ENCODE measurements around the gene OTOG.

Gene OTOG

DNA sequence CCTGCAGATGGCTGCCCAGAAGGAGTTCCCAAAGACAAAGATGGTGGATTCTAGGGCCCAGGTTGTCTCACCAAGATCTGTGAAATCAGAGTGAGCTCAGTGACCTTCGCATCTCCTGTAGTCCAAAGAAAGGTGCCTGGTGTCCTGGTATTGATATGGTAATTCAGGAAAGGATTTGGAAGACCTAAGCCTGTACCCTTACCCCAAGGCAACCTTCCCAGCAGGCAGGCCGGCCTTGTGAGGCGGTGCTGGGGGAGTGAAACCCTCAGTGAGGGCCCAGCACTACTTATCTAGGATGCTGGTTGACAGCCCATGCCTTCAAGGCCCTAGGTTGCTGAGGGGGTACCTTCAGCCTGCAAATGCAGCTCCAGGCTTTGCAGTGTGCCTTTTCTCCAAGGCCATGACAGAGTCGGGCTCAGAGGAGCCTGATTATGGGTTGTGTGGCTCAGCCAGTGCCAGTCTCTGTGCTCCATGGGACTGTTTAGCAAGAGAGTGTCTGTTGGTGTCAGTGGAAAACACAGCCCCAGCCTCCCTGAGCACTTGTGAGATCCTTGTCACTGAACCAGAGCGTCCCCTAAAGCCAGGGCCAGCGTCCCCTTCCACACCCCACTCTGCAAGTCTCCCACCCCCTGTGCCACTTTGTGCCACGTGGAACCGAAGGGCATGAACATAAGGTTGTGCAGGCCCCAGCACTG is 99.5 kb downstream of the OTOG start:
- Histone ChIP-seq H3K27ac (ENCODE audit: low read depth, low read length) (no peak overlapping the region), H3K9ac (ENCODE audit: low read depth, low read length) (no peak overlapping the region), H3K9me3 (ENCODE audit: control insufficient read depth, insufficient read depth, low read length) (no peaks in the 10 kb centered on the region), H3K4me3 (ENCODE audit: low read depth, low read length) (no peak overlapping the region), H3K4me1 (ENCODE audit: control insufficient read depth, insufficient read depth, low read length) (peaks cover 18% of the 10 kb centered on the region; the same call in 1 of the 2 replicates), H3K36me3 (ENCODE audit: control insufficient read depth, insufficient read depth, low read length) (no peaks in the 10 kb centered on the region), H3K27me3 (ENCODE audit: control insufficient read depth, insufficient read depth, low read length) (peaks cover 14% of the 10 kb centered on the region)

DNA sequence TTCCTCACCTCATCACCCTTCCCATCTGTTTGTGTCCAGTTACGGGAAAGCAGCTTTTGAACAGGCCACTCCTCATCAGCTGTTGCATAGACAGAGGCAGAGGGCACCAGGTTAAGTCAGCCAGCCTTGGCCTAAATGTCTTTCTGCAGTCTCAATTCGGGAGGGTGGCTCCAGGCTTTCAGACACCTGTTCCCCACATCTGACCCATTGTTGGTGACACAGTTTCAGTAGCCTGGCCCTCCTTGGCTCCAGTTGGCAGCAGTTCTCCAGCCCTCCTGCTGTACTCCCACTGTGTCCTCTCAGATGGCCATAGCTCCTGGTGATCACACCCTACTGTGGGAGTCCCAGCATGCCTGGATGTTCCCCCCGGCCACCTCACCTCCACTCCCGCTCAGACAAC is 101.5 kb downstream of the OTOG start:
- Histone ChIP-seq H3K27ac (ENCODE audit: low read depth, low read length) (no peak overlapping the region), H3K4me1 (ENCODE audit: control insufficient read depth, insufficient read depth, low read length) (peaks cover 18% of the 10 kb centered on the region; the same call in 1 of the 2 replicates), H3K27me3 (ENCODE audit: control insufficient read depth, insufficient read depth, low read length) (peaks cover 22% of the 10 kb centered on the region), H3K9ac (ENCODE audit: low read depth, low read length) (no peak overlapping the region), H3K4me3 (ENCODE audit: low read depth, low read length) (no peak overlapping the region), H3K36me3 (ENCODE audit: control insufficient read depth, insufficient read depth, low read length) (no peaks in the 10 kb centered on the region), H3K9me3 (ENCODE audit: control insufficient read depth, insufficient read depth, low read length) (no peaks in the 10 kb centered on the region)

DNA sequence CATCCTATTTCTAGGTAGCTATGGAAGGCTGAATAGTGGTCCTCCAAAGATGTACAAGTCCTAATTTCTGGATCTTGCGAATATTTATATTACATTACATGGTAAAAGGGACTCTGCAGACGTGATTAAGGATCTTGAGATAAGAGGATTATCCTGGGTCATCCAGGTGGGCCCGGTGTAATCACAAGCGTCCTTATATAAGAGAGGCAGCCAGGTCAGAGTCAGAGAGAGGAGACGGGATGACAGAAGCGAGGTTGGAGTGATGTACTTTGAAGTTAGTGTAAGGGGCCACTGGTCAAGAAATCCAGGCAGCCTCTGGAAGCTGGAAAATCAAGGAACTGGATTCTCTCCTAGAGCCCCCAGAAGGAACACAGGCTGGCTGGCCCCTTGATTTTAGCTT is 102.2 kb downstream of the OTOG start:
- H3K4me1 ChIP-seq (ENCODE audit: control insufficient read depth, insufficient read depth, low read length), result peaks cover 18% of the 10 kb centered on the region; the same call in 1 of the 2 replicates
- no peak overlapping the region for H3K9ac ChIP-seq (ENCODE audit: low read depth, low read length)
- no peaks in the 10 kb centered on the region for H3K9me3 ChIP-seq (ENCODE audit: control insufficient read depth, insufficient read depth, low read length)
- H3K27me3 ChIP-seq (ENCODE audit: control insufficient read depth, insufficient read depth, low read length), result peaks cover 22% of the 10 kb centered on the region
- H3K27ac ChIP-seq (ENCODE audit: low read depth, low read length), result no peak overlapping the region
- H3K36me3 ChIP-seq (ENCODE audit: control insufficient read depth, insufficient read depth, low read length), result no peaks in the 10 kb centered on the region
- no peak overlapping the region for H3K4me3 ChIP-seq (ENCODE audit: low read depth, low read length)

DNA sequence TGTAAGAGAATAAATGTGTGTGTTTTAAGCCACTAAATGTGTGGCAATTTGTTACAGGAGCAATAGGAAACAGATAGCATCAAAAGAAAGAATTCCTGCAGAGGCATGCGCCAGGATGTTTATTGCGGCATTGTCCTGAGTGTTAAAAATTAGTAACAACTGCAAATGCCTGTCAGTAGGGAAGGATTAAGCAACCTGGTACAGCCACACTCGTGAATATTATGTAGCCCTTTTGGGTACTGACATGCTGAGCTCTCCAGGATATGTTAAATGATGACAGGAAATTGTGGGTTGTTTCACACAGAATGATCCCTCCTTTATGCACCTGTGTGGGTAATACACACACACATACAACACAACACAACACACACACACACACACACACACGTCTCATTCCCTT is 102.6 kb downstream of the OTOG start:
- H3K4me3 ChIP-seq (ENCODE audit: low read depth, low read length), result no peak overlapping the region
- peaks cover 18% of the 10 kb centered on the region; the same call in 1 of the 2 replicates for H3K4me1 ChIP-seq (ENCODE audit: control insufficient read depth, insufficient read depth, low read length)
- no peak overlapping the region for H3K9ac ChIP-seq (ENCODE audit: low read depth, low read length)
- no peak overlapping the region for H3K27ac ChIP-seq (ENCODE audit: low read depth, low read length)
- no peaks in the 10 kb centered on the region for H3K36me3 ChIP-seq (ENCODE audit: control insufficient read depth, insufficient read depth, low read length)
- H3K9me3 ChIP-seq (ENCODE audit: control insufficient read depth, insufficient read depth, low read length), result no peaks in the 10 kb centered on the region
- peaks cover 22% of the 10 kb centered on the region for H3K27me3 ChIP-seq (ENCODE audit: control insufficient read depth, insufficient read depth, low read length)

DNA sequence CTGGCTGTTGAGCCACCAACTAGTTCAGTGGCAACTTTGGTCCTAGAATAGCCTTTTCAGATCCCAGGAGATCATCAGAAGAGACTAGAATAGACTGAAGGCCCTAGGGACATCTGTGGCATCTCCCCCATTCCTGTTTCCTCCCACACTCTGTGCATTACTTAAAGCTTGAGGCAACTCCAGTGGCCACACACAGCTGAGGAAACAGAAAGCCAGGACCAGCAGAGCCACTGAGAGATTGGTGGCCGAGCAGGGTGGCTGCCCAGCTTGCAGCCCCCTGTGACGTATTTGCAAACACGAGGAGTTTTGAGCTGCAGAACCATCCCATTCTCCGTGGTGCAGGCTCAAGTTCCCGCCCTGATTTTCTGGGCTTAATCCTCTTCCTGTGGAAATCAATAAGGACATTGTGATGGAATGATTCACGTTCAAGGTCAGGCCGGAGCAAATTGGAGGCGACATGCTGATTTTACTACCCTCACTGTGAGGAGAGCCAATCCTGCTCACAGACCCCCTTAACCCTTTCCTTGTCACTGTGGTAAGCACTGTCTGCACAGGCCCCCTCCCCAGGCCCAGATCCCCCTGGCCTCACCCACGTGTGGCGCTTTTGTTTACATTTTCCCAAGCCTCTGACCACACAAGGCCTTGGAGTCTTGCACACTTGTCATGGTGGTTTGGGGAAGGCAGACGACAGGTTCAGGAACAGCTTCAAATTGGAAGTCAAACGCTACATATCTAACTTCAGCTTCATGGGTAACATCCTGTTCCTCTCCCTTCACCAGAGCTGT is 103.3 kb downstream of the OTOG start:
- peaks cover 17% of the 10 kb centered on the region; the same call in 1 of the 2 replicates for H3K4me1 ChIP-seq (ENCODE audit: control insufficient read depth, insufficient read depth, low read length)
- H3K9me3 ChIP-seq (ENCODE audit: control insufficient read depth, insufficient read depth, low read length), result no peaks in the 10 kb centered on the region; the same call in 1 of the 2 replicates
- H3K27me3 ChIP-seq (ENCODE audit: control insufficient read depth, insufficient read depth, low read length), result peaks cover 22% of the 10 kb centered on the region
- H3K9ac ChIP-seq (ENCODE audit: low read depth, low read length), result no peak overlapping the region
- no peaks in the 10 kb centered on the region for H3K36me3 ChIP-seq (ENCODE audit: control insufficient read depth, insufficient read depth, low read length)
- H3K27ac ChIP-seq (ENCODE audit: low read depth, low read length), result no peak overlapping the region
- H3K4me3 ChIP-seq (ENCODE audit: low read depth, low read length), result no peak overlapping the region

DNA sequence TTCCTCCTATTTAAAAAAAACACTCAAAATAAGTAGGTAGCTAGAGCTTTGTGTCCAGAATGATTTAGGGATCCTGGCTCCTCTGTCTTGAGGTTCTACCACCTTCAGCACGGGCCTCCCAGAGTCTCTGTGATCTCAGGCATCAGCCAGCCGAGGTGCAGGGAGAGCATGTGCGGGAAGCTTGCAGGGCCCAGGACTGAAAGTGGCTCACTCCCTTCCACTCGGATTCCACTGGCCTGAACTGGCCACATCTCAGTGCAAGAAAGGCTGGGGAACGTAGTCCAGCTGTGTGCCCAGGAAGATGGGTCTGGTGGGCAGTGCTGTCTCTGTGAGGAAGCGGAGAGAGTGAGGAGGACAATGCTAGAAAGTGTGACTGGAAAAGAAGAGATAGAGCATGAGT is 104.0 kb downstream of the OTOG start:
- Histone ChIP-seq H3K4me1 (ENCODE audit: control insufficient read depth, insufficient read depth, low read length) (peaks cover 14% of the 10 kb centered on the region; the same call in 1 of the 2 replicates), H3K4me3 (ENCODE audit: low read depth, low read length) (no peak overlapping the region), H3K9me3 (ENCODE audit: control insufficient read depth, insufficient read depth, low read length) (no peaks in the 10 kb centered on the region; the same call in 1 of the 2 replicates), H3K27ac (ENCODE audit: low read depth, low read length) (no peak overlapping the region), H3K36me3 (ENCODE audit: control insufficient read depth, insufficient read depth, low read length) (no peaks in the 10 kb centered on the region), H3K9ac (ENCODE audit: low read depth, low read length) (no peak overlapping the region), H3K27me3 (ENCODE audit: control insufficient read depth, insufficient read depth, low read length) (peaks cover 22% of the 10 kb centered on the region)

DNA sequence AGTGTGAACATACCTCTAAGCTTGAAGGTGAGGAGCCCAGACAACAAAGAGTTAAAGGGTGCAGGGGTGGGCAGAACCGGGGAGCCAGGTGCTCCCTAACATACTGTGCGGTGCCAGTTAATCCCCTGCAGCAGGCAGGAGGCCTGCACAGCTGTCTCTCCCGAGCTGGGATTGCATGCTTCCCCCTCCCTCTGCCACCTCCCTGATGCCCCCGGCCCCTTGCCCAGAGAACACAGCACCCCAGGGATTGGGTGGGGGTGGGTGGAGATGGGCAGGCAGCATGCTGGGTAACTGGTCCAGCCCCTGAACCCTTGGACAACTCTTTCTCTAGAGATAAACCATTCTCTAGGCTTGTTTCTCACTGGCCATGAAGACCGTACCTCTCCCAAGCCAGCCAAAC is 104.6 kb downstream of the OTOG start:
- Histone ChIP-seq H3K9ac (ENCODE audit: low read depth, low read length) (no peak overlapping the region), H3K4me3 (ENCODE audit: low read depth, low read length) (no peak overlapping the region), H3K27me3 (ENCODE audit: control insufficient read depth, insufficient read depth, low read length) (peaks cover 22% of the 10 kb centered on the region), H3K36me3 (ENCODE audit: control insufficient read depth, insufficient read depth, low read length) (no peaks in the 10 kb centered on the region), H3K27ac (ENCODE audit: low read depth, low read length) (no peak overlapping the region), H3K4me1 (ENCODE audit: control insufficient read depth, insufficient read depth, low read length) (peaks cover 14% of the 10 kb centered on the region; the same call in 1 of the 2 replicates), H3K9me3 (ENCODE audit: control insufficient read depth, insufficient read depth, low read length) (no peaks in the 10 kb centered on the region; the same call in 1 of the 2 replicates)

DNA sequence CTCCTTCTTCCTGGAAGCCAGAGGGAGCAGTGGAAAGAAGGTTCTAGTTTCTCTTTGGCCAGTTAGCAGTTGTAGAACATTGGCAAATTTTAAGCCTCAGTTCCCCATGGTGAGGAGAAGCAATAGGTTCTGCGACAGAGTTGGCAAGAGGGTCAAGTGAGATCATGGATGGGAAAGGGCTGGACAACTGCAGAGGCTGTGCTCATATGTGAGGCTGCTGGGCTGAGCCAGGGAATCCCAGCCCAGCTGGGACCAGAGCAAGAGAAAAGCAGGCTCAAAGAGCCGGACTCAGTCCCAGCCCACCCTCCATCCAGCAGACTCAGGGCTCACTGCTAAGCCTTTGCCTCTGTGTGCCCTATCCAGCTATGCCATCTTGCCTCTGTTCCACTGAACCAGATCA is 105.5 kb downstream of the OTOG start:
- Histone ChIP-seq H3K36me3 (ENCODE audit: control insufficient read depth, insufficient read depth, low read length) (no peaks in the 10 kb centered on the region), H3K27me3 (ENCODE audit: control insufficient read depth, insufficient read depth, low read length) (peaks cover 22% of the 10 kb centered on the region), H3K4me1 (ENCODE audit: control insufficient read depth, insufficient read depth, low read length) (peaks cover 14% of the 10 kb centered on the region; the same call in 1 of the 2 replicates), H3K27ac (ENCODE audit: low read depth, low read length) (no peak overlapping the region), H3K4me3 (ENCODE audit: low read depth, low read length) (no peak overlapping the region), H3K9ac (ENCODE audit: low read depth, low read length) (no peak overlapping the region), H3K9me3 (ENCODE audit: control insufficient read depth, insufficient read depth, low read length) (no peaks in the 10 kb centered on the region; the same call in 1 of the 2 replicates)

DNA sequence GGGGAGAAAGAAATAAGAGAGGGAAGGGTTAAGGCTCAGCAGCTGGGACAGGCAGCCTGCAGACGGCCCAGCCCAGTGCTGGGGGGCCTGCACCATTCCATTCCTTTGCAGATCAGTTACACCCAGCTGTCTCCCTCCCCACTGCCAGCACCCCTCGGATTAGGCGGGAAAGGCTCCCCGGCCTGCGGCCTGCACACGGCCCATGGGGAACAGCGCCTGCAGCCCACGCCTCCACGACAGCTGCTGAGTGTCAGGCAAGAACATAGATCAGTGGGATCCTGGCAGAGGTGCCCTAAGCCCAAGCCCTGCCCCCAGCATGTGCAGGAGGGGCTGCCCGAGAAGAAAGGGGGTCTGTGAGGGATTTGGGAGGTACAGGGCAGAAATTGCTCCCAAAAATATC is 106.6 kb downstream of the OTOG start:
- Histone ChIP-seq H3K27ac (ENCODE audit: low read depth, low read length) (no peak overlapping the region), H3K27me3 (ENCODE audit: control insufficient read depth, insufficient read depth, low read length) (peaks cover 22% of the 10 kb centered on the region), H3K9me3 (ENCODE audit: control insufficient read depth, insufficient read depth, low read length) (no peaks in the 10 kb centered on the region; the same call in 1 of the 2 replicates), H3K4me3 (ENCODE audit: low read depth, low read length) (no peak overlapping the region), H3K4me1 (ENCODE audit: control insufficient read depth, insufficient read depth, low read length) (peaks cover 14% of the 10 kb centered on the region; the same call in 1 of the 2 replicates), H3K9ac (ENCODE audit: low read depth, low read length) (no peak overlapping the region), H3K36me3 (ENCODE audit: control insufficient read depth, insufficient read depth, low read length) (no peaks in the 10 kb centered on the region)

DNA sequence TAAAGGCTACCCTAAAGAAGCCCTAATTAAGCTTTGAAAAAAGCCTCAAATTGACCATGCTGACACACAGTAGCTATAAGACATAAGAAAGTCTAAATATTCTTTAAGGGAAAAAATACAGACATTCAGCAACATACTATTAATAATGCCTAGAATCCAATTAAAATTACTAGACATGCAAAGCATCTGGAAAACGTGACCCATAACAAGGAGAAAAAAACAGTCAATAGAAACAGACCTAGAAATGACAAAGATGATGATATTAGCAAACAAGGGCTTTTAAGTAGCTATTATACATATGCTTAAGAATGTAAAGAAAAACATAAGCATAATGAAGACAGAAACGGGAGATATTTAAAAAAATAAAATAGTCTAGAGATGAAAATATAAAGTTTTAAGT is 108.6 kb downstream of the OTOG start:
- Histone ChIP-seq H3K4me1 (ENCODE audit: control insufficient read depth, insufficient read depth, low read length) (0 out of 2 replicates have a peak, but pooled peaks cover under 1% of the 10 kb centered on the region), H3K36me3 (ENCODE audit: control insufficient read depth, insufficient read depth, low read length) (no peaks in the 10 kb centered on the region), H3K27me3 (ENCODE audit: control insufficient read depth, insufficient read depth, low read length) (peaks cover 15% of the 10 kb centered on the region), H3K4me3 (ENCODE audit: low read depth, low read length) (no peak overlapping the region), H3K9me3 (ENCODE audit: control insufficient read depth, insufficient read depth, low read length) (no peaks in the 10 kb centered on the region; the same call in 1 of the 2 replicates), H3K27ac (ENCODE audit: low read depth, low read length) (no peak overlapping the region), H3K9ac (ENCODE audit: low read depth, low read length) (no peak overlapping the region)

DNA sequence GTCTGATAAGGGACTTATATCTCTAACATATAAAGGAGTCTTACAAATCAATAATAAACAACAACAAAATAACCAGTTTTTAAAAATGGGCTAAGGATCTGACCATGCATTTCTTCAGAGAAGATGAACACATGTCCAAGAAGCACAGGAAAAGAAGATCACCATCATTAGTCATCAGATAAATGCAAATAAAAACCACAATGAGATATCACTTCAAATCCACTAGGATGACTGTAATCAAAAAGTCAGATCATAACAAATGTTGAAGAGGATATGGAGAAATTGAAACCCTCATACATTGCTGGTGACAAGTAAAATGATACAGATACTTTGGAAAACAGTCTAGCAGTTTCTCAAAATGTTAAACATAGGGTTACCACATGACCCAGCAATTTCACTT is 111.2 kb downstream of the OTOG start:
- Histone ChIP-seq H3K4me1 (ENCODE audit: control insufficient read depth, insufficient read depth, low read length) (no peaks in the 10 kb centered on the region), H3K36me3 (ENCODE audit: control insufficient read depth, insufficient read depth, low read length) (no peaks in the 10 kb centered on the region), H3K4me3 (ENCODE audit: low read depth, low read length) (no peak overlapping the region), H3K27ac (ENCODE audit: low read depth, low read length) (no peak overlapping the region), H3K27me3 (ENCODE audit: control insufficient read depth, insufficient read depth, low read length) (no peaks in the 10 kb centered on the region), H3K9me3 (ENCODE audit: control insufficient read depth, insufficient read depth, low read length) (no peaks in the 10 kb centered on the region; the same call in 1 of the 2 replicates), H3K9ac (ENCODE audit: low read depth, low read length) (no peak overlapping the region)
